ENCODE measurements around the gene SCUBE1. TPM values are rescaled to one million over a fixed set of nuclear protein-coding genes. Genes with fewer than 3 reads are reported as not detected.

Gene SCUBE1
- total RNA-seq, 4 donors from 2014 or later, result 0.28 to 3.7 (median 1.7) TPM

GRCh38 chr22:43387815-43388214 lies 44.6 kb upstream of the SCUBE1 start:
- no peak for TF ChIP-seq CTCF (IDR thresholded peaks at IDR 0.05)
- ATAC-seq (ENCODE audit: low FRiP score), result no peak

GRCh38 chr22:43385770-43386641 lies 42.8 kb upstream of the SCUBE1 start:
- ATAC-seq (ENCODE audit: low FRiP score), result peak; percentile 83
- no peak for DNase-seq (ENCODE audit: low spot score)
- TF ChIP-seq CTCF (IDR thresholded peaks at IDR 0.05), result peak in 1 of 3 donors; percentile 70

More at GRCh38 chr22:43387815-43388214, 44.6 kb upstream of the SCUBE1 start:
- no peak for DNase-seq (ENCODE audit: low spot score)

GRCh38 chr22:43384863-43385262 lies 41.7 kb upstream of the SCUBE1 start:
- TF ChIP-seq CTCF (IDR thresholded peaks at IDR 0.05), result no peak
- no peak for ATAC-seq (ENCODE audit: low FRiP score)
- no peak for DNase-seq (ENCODE audit: low spot score)

- TF ChIP-seq CTCF (IDR thresholded peaks at IDR 0.05), result no peak
- DNase-seq (ENCODE audit: low spot score), result no peak
- ATAC-seq (ENCODE audit: low FRiP score), result no peak
These were observed 38.5 kb upstream of the SCUBE1 start for GRCh38 chr22:43381693-43382092.

GRCh38 chr22:43377896-43378704 lies 34.9 kb upstream of the SCUBE1 start:
- DNase-seq (ENCODE audit: low spot score) (no peak), ATAC-seq (ENCODE audit: low FRiP score) (no peak)

GRCh38 chr22:43377548-43377895 lies 34.4 kb upstream of the SCUBE1 start:
- ATAC-seq (ENCODE audit: low FRiP score) (no peak), DNase-seq (ENCODE audit: low spot score) (no peak)
- TF ChIP-seq CTCF (IDR thresholded peaks at IDR 0.05), result no peak

More at GRCh38 chr22:43377896-43378704, 34.9 kb upstream of the SCUBE1 start:
- no peak for TF ChIP-seq CTCF (IDR thresholded peaks at IDR 0.05)

Measured in omental fat pad (tissue), 4 donors.